Measurements from ENCODE around the gene BCO1. TPM values are rescaled to one million over a fixed set of nuclear protein-coding genes. Genes with fewer than 3 reads are reported as not detected.

The BCO1 gene
- total RNA-seq, 1 experiment from 2014 or later, result not detected

DNA sequence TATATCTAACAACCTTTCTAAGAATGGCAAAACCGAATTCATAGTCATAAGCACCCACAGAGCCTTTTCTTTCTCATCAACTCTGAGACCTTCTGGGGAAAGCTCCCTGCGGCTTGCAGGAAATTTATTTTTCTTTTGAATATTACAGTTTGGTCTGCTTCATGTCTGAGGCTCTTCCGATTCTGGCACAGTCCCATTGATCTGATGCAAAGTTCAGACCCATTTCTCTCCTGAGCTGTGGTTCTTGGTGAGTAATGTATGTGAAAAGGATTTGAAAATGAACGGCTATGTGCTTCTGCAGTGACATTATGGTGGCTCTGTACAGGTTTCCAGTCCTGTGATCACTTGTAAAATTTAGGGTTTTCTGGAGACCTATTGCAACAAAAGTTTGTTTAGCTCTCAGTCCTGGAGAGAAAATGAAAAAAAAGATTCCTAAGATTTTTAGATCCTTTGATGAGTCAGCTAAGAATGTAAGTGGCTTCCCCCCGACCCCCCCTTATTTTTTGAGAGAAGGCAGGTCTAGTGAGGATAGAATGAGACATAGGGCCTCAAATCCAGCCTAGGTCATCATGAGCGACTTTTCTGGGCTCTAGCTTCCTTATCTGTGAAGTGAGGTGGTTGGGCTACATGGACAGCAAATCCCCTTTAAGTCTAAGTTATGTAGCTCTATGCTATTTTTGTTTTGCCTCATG, 80.9 kb downstream of the BCO1 start:
- no peak overlapping the region for H3K9ac ChIP-seq (ENCODE audit: low read length)
- H3K4me2 ChIP-seq (ENCODE audit: low read depth, low read length, poor library complexity, severe bottlenecking), result no peak overlapping the region
- H3K79me2 ChIP-seq (ENCODE audit: low read length), result peaks cover 21% of the 10 kb centered on the region

DNA sequence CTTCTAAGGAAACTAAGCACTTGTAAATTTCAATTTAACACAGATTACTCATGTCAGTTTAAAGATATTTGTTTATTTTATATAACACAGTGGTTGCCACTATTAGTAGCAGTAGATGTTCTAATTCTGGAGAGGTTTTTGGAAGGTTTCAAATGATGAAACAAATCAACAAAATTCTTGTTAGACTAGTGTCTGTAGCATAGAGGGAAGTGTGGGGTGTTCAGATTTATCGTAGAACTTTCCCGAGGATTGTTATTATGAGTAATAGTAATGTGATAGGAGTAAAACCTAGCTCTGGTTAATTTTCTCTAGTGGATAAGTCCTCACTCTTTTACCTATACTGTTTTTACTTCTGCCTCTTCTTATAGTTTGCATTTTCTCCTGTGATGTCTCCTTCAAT, 82.5 kb downstream of the BCO1 start:
- DNase-seq, result no peak
- no peak overlapping the region for H3K27ac ChIP-seq (ENCODE audit: low read length)
- H3K4me1 ChIP-seq (ENCODE audit: low read length), result peaks cover 2% of the 10 kb centered on the region
- no peak overlapping the region for H2AFZ ChIP-seq (ENCODE audit: low read length)
- no peak overlapping the region for H3K9ac ChIP-seq (ENCODE audit: low read length)
- H3K27me3 ChIP-seq (ENCODE audit: low read length), result no peaks in the 10 kb centered on the region
- no peak overlapping the region for H3K4me2 ChIP-seq (ENCODE audit: low read depth, low read length, poor library complexity, severe bottlenecking)
- H4K20me1 ChIP-seq (ENCODE audit: insufficient read depth, low read depth, low read length), result peaks cover 74% of the 10 kb centered on the region
- no peaks in the 10 kb centered on the region for H3K9me3 ChIP-seq (ENCODE audit: low read length)
- no peaks in the 10 kb centered on the region for H3K36me3 ChIP-seq (ENCODE audit: insufficient read depth, low read length)
- H3K4me3 ChIP-seq (ENCODE audit: low read length), result no peak overlapping the region
- H3K79me2 ChIP-seq (ENCODE audit: low read length), result peaks cover 19% of the 10 kb centered on the region
- no peaks in the 10 kb centered on the region for H3K9me2 ChIP-seq (replicated peaks; ENCODE audit: insufficient read depth, low read length)

More for the DNA sequence above, 80.9 kb downstream of the BCO1 start:
- DNase-seq, result no peak
- no peak overlapping the region for H2AFZ ChIP-seq (ENCODE audit: low read length)
- no peaks in the 10 kb centered on the region for H3K9me3 ChIP-seq (ENCODE audit: low read length)
- no peak overlapping the region for H3K27ac ChIP-seq (ENCODE audit: low read length)
- peaks cover 7% of the 10 kb centered on the region for H3K4me1 ChIP-seq (ENCODE audit: low read length)
- no peaks in the 10 kb centered on the region for H3K36me3 ChIP-seq (ENCODE audit: insufficient read depth, low read length)
- H3K9me2 ChIP-seq (replicated peaks; ENCODE audit: insufficient read depth, low read length), result no peaks in the 10 kb centered on the region
- H3K27me3 ChIP-seq (ENCODE audit: low read length), result no peaks in the 10 kb centered on the region
- H4K20me1 ChIP-seq (ENCODE audit: insufficient read depth, low read depth, low read length), result peaks cover 71% of the 10 kb centered on the region
- H3K4me3 ChIP-seq (ENCODE audit: low read length), result no peak overlapping the region

DNA sequence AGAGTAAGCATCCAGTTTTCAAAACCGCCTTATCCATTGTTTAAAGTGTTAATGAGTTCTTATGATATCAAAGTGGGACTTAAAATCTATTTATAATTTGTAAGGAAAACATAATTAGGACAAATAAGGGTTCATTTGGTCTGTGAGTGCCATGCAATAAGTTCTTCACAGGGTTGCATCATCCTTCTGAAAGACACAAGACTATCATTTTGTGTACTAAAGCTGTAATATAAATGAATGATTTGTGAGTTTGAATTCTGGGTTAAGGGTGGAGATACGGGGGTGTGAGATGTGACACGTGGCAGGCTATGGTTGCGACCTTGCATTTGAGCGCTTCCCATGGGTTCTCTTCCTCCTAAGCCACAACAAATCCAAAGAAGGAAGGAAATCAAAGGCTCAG, 83.0 kb downstream of the BCO1 start:
- no peaks in the 10 kb centered on the region for H3K36me3 ChIP-seq (ENCODE audit: insufficient read depth, low read length)
- H3K9me3 ChIP-seq (ENCODE audit: low read length), result no peaks in the 10 kb centered on the region
- H3K9me2 ChIP-seq (replicated peaks; ENCODE audit: insufficient read depth, low read length), result no peaks in the 10 kb centered on the region
- DNase-seq, result no peak
- peaks cover 73% of the 10 kb centered on the region for H4K20me1 ChIP-seq (ENCODE audit: insufficient read depth, low read depth, low read length)
- H3K4me3 ChIP-seq (ENCODE audit: low read length), result no peak overlapping the region
- H3K27ac ChIP-seq (ENCODE audit: low read length), result no peak overlapping the region
- H3K27me3 ChIP-seq (ENCODE audit: low read length), result no peaks in the 10 kb centered on the region
- no peak overlapping the region for H2AFZ ChIP-seq (ENCODE audit: low read length)
- peaks cover 18% of the 10 kb centered on the region for H3K79me2 ChIP-seq (ENCODE audit: low read length)
- H3K9ac ChIP-seq (ENCODE audit: low read length), result no peak overlapping the region
- no peaks in the 10 kb centered on the region for H3K4me1 ChIP-seq (ENCODE audit: low read length)
- no peak overlapping the region for H3K4me2 ChIP-seq (ENCODE audit: low read depth, low read length, poor library complexity, severe bottlenecking)

GRCh38 chr16:81324808-81325207, 86.3 kb downstream of the BCO1 start:
- no peak overlapping the region for H3K4me3 ChIP-seq (ENCODE audit: low read length)
- no peaks in the 10 kb centered on the region for H3K27me3 ChIP-seq (ENCODE audit: low read length)
- peaks cover 69% of the 10 kb centered on the region for H4K20me1 ChIP-seq (ENCODE audit: insufficient read depth, low read depth, low read length)
- H3K36me3 ChIP-seq (ENCODE audit: insufficient read depth, low read length), result no peaks in the 10 kb centered on the region
- peaks cover 10% of the 10 kb centered on the region for H3K79me2 ChIP-seq (ENCODE audit: low read length)
- no peak for DNase-seq
- H3K27ac ChIP-seq (ENCODE audit: low read length), result no peak overlapping the region
- H3K4me1 ChIP-seq (ENCODE audit: low read length), result no peaks in the 10 kb centered on the region
- no peak overlapping the region for H3K4me2 ChIP-seq (ENCODE audit: low read depth, low read length, poor library complexity, severe bottlenecking)
- no peaks in the 10 kb centered on the region for H3K9me3 ChIP-seq (ENCODE audit: low read length)
- no peak overlapping the region for H2AFZ ChIP-seq (ENCODE audit: low read length)
- H3K9me2 ChIP-seq (replicated peaks; ENCODE audit: insufficient read depth, low read length), result no peaks in the 10 kb centered on the region
- no peak overlapping the region for H3K9ac ChIP-seq (ENCODE audit: low read length)

DNA sequence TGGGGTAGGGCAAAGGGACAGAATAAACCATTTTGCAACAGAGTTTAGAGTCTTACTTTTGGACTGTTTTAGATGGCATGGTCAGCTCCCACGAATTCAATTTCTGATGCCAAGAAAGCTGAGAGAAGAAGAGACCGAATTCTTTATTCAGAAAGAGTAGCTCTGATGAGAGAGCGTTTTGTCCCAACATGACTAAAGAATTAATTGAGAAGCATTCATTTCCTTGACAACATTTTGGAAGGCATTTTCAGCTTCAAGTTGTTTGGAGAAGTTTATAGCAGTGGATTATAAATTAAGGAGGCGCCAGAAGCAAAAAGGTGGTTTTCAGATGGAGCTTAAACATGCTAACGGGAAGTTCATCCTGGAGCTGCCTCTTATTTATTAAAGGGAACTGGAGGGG, 88.5 kb downstream of the BCO1 start:
- no peaks in the 10 kb centered on the region for H3K9me3 ChIP-seq (ENCODE audit: low read length)
- H3K4me2 ChIP-seq (ENCODE audit: low read depth, low read length, poor library complexity, severe bottlenecking), result no peak overlapping the region
- H3K79me2 ChIP-seq (ENCODE audit: low read length), result peaks cover 12% of the 10 kb centered on the region; the same call in 1 of the 2 replicates
- no peak overlapping the region for H3K4me3 ChIP-seq (ENCODE audit: low read length)
- no peak overlapping the region for H2AFZ ChIP-seq (ENCODE audit: low read length)
- no peaks in the 10 kb centered on the region for H3K27me3 ChIP-seq (ENCODE audit: low read length)
- no peak overlapping the region for H3K9ac ChIP-seq (ENCODE audit: low read length)
- peaks cover 65% of the 10 kb centered on the region for H4K20me1 ChIP-seq (ENCODE audit: insufficient read depth, low read depth, low read length)
- no peak overlapping the region for H3K27ac ChIP-seq (ENCODE audit: low read length)
- no peaks in the 10 kb centered on the region for H3K4me1 ChIP-seq (ENCODE audit: low read length)
- H3K36me3 ChIP-seq (ENCODE audit: insufficient read depth, low read length), result no peaks in the 10 kb centered on the region
- no peak for DNase-seq
- H3K9me2 ChIP-seq (replicated peaks; ENCODE audit: insufficient read depth, low read length), result no peaks in the 10 kb centered on the region

GRCh38 chr16:81327447-81328196, 89.1 kb downstream of the BCO1 start:
- Histone ChIP-seq H3K4me3 (ENCODE audit: low read length) (no peak overlapping the region), H3K9ac (ENCODE audit: low read length) (no peak overlapping the region), H2AFZ (ENCODE audit: low read length) (no peak overlapping the region), H3K9me3 (ENCODE audit: low read length) (no peaks in the 10 kb centered on the region), H3K36me3 (ENCODE audit: insufficient read depth, low read length) (no peaks in the 10 kb centered on the region), H4K20me1 (ENCODE audit: insufficient read depth, low read depth, low read length) (peaks cover 67% of the 10 kb centered on the region), H3K4me1 (ENCODE audit: low read length) (no peaks in the 10 kb centered on the region), H3K4me2 (ENCODE audit: low read depth, low read length, poor library complexity, severe bottlenecking) (no peak overlapping the region), H3K27me3 (ENCODE audit: low read length) (no peaks in the 10 kb centered on the region), H3K79me2 (ENCODE audit: low read length) (0 out of 2 replicates have a peak, but pooled peaks cover 9% of the 10 kb centered on the region), H3K27ac (ENCODE audit: low read length) (no peak overlapping the region), H3K9me2 (replicated peaks; ENCODE audit: insufficient read depth, low read length) (no peaks in the 10 kb centered on the region)
- DNase-seq, result no peak

- H3K4me1 ChIP-seq (ENCODE audit: low read length), result no peaks in the 10 kb centered on the region
- no peak overlapping the region for H2AFZ ChIP-seq (ENCODE audit: low read length)
- H3K9me2 ChIP-seq (replicated peaks; ENCODE audit: insufficient read depth, low read length), result no peaks in the 10 kb centered on the region
- H3K9me3 ChIP-seq (ENCODE audit: low read length), result no peaks in the 10 kb centered on the region
- H3K27me3 ChIP-seq (ENCODE audit: low read length), result no peaks in the 10 kb centered on the region
- no peak overlapping the region for H3K27ac ChIP-seq (ENCODE audit: low read length)
- H3K4me2 ChIP-seq (ENCODE audit: low read depth, low read length, poor library complexity, severe bottlenecking), result no peak overlapping the region
- no peak for DNase-seq
- no peaks in the 10 kb centered on the region for H3K36me3 ChIP-seq (ENCODE audit: insufficient read depth, low read length)
- 0 out of 2 replicates have a peak, but pooled peaks cover 3% of the 10 kb centered on the region for H3K79me2 ChIP-seq (ENCODE audit: low read length)
- H4K20me1 ChIP-seq (ENCODE audit: insufficient read depth, low read depth, low read length), result peaks cover 64% of the 10 kb centered on the region
- no peak overlapping the region for H3K4me3 ChIP-seq (ENCODE audit: low read length)
- H3K9ac ChIP-seq (ENCODE audit: low read length), result no peak overlapping the region
These were observed 91.5 kb downstream of the BCO1 start for GRCh38 chr16:81329947-81330346.

DNA sequence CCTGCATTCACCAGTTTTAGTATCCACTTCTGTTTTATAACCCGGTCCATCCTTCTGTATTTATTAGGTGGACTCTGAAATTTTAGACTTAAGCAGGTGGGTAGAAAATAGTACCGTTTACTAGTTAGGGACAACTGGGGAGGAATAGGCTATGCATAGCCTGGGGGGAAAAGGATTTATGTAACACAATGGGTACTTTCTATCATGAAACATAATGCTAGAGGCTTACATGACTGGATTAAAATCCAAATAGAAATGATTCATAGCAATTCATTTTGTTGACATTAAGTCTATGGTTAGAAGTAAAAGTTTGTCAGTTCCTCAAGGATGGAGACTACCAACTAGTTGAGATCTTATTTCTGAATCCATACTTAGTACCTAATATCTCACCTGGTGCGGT, 94.9 kb downstream of the BCO1 start:
- no peak overlapping the region for H3K4me3 ChIP-seq (ENCODE audit: low read length)

More for the DNA sequence above, 94.9 kb downstream of the BCO1 start:
- H3K9me2 ChIP-seq (replicated peaks; ENCODE audit: insufficient read depth, low read length), result no peaks in the 10 kb centered on the region
- 0 out of 2 replicates have a peak, but pooled peaks cover 3% of the 10 kb centered on the region for H3K79me2 ChIP-seq (ENCODE audit: low read length)
- no peaks in the 10 kb centered on the region for H3K27me3 ChIP-seq (ENCODE audit: low read length)
- no peak overlapping the region for H3K27ac ChIP-seq (ENCODE audit: low read length)
- H3K36me3 ChIP-seq (ENCODE audit: insufficient read depth, low read length), result no peaks in the 10 kb centered on the region
- no peaks in the 10 kb centered on the region for H3K4me1 ChIP-seq (ENCODE audit: low read length)
- H2AFZ ChIP-seq (ENCODE audit: low read length), result no peak overlapping the region
- no peak overlapping the region for H3K9ac ChIP-seq (ENCODE audit: low read length)
- no peaks in the 10 kb centered on the region for H3K9me3 ChIP-seq (ENCODE audit: low read length)
- no peak overlapping the region for H3K4me2 ChIP-seq (ENCODE audit: low read depth, low read length, poor library complexity, severe bottlenecking)
- no peak for DNase-seq
- H4K20me1 ChIP-seq (ENCODE audit: insufficient read depth, low read depth, low read length), result peaks cover 68% of the 10 kb centered on the region
